ENCODE data around the gene ZNF337.
"Not testable (repeated sequence)": the region's sequence is repeated elsewhere in the genome, so short reads cannot be mapped to it uniquely, and the experiment has no call there.

Gene ZNF337

GRCh38 chr20:25690427-25690826 is 6.2 kb downstream of the ZNF337 start:
- DNase-seq, result no peak

GRCh38 chr20:25686081-25687067 is 10.3 kb downstream of the ZNF337 start:
- no peak for DNase-seq

GRCh38 chr20:25685276-25686080 is 11.2 kb downstream of the ZNF337 start:
- DNase-seq, result no peak

- not testable (repeated sequence) for DNase-seq
These were observed 12.8 kb downstream of the ZNF337 start for GRCh38 chr20:25683826-25684225.

- no peak for DNase-seq
These were observed 13.6 kb downstream of the ZNF337 start for GRCh38 chr20:25683050-25683449.

- DNase-seq, result no peak
These were observed 20.4 kb downstream of the ZNF337 start for GRCh38 chr20:25676164-25676809.

GRCh38 chr20:25675161-25675560 is 21.5 kb downstream of the ZNF337 start:
- DNase-seq, result no peak

- DNase-seq, result no peak
These were observed 23.9 kb downstream of the ZNF337 start for GRCh38 chr20:25672659-25673235.

GRCh38 chr20:25669826-25670422 is 26.7 kb downstream of the ZNF337 start:
- no peak for DNase-seq

- DNase-seq, result no peak
These were observed 28.2 kb downstream of the ZNF337 start for GRCh38 chr20:25668446-25668845.

GRCh38 chr20:25659999-25660398 is 36.7 kb downstream of the ZNF337 start:
- no peak for DNase-seq

- DNase-seq, result no peak
These were observed 42.2 kb downstream of the ZNF337 start for GRCh38 chr20:25654487-25654886.

GRCh38 chr20:25652866-25653265 is 43.8 kb downstream of the ZNF337 start:
- not testable (repeated sequence) for DNase-seq

GRCh38 chr20:25644814-25645213 is 51.8 kb downstream of the ZNF337 start:
- no peak for DNase-seq

- DNase-seq, result no peak
These were observed 52.9 kb downstream of the ZNF337 start for GRCh38 chr20:25643716-25644115.

GRCh38 chr20:25637247-25637646 is 59.4 kb downstream of the ZNF337 start:
- no peak for DNase-seq

- no peak for DNase-seq
These were observed 63.5 kb downstream of the ZNF337 start for GRCh38 chr20:25632940-25633790.

GRCh38 chr20:25630615-25631014 is 66.0 kb downstream of the ZNF337 start:
- DNase-seq, result not testable (repeated sequence)

- no peak for DNase-seq
These were observed 66.7 kb downstream of the ZNF337 start for GRCh38 chr20:25629816-25630499.

- DNase-seq, result no peak
These were observed 69.9 kb downstream of the ZNF337 start for GRCh38 chr20:25626779-25627178.

- DNase-seq, result no peak
These were observed 72.1 kb downstream of the ZNF337 start for GRCh38 chr20:25624500-25624939.

Data from activated CD8-positive, alpha-beta memory T cell treated with anti-CD3 and anti-CD28 coated beads, Interleukin-2, amount 50 U/mL, for 4 hours (primary cell).